A549 treated with Hydrocortisone at 1 μM for 4 hours (cell line): ENCODE data around the gene IL20. TPM values are rescaled to one million over a fixed set of nuclear protein-coding genes. Genes with fewer than 3 reads are reported as not detected.

ENCODE experiments used
- total RNA-seq: library from RNA; stranded (reverse); fragments of 200-300 nt; extraction: Qiagen RNA extraction; gene quantifications from 5 replicates; pipeline ENCODE4 v1.2.3, GENCODE V29; 2022

The IL20 gene
- not detected in 5 replicates for total RNA-seq

GRCh38 chr1:206864939-206865671 is at the start of gene IL20:
Gene IL20, plus strand, starts transcription at chr1:206865623. Its CDS starts 230 bp downstream, at chr1:206865853.

GRCh38 chr1:206897175-206897574 is 31.8 kb downstream of the IL20 start, which contains the start of gene IL24:
Gene IL24, plus strand, starts transcription at chr1:206897443. Its CDS starts 390 bp downstream, at chr1:206897833.

Other genes starting within 250 kb of the IL20 start
- 8.4 to 11.7 TPM (median 9.7 TPM) in 5 replicates for gene DYRK3, start 230.1 kb upstream of the IL20 start, total RNA-seq
- 78.9 to 90.6 TPM (median 89.4 TPM) in 5 replicates for gene MAPKAPK2, start 180.7 kb upstream of the IL20 start, total RNA-seq
- gene IL19, start 94.8 kb upstream of the IL20 start, total RNA-seq: not detected in 5 replicates
- gene IL10, start 93.1 kb upstream of the IL20 start, total RNA-seq: not detected in 5 replicates
- 0.25 to 0.61 TPM (median 0.54 TPM) in 5 replicates for gene IL24, start 31.8 kb downstream of the IL20 start, total RNA-seq
- gene FCMR, start 56.3 kb downstream of the IL20 start, total RNA-seq: 3.4 to 7.7 TPM (median 5.1 TPM) in 5 replicates
- 0.01 to 0.05 TPM (median 0.03 TPM) in 3 of 5 replicates, not detected in the others for gene PIGR, start 80.8 kb downstream of the IL20 start, total RNA-seq
- gene FCAMR, start 104.8 kb downstream of the IL20 start, total RNA-seq: 0.08 TPM in 1 of 5 replicates, not detected in the others
- 5.6 to 6.9 TPM (median 6.0 TPM) in 5 replicates for gene C1orf116, start 167.1 kb downstream of the IL20 start, total RNA-seq
- 6.3 to 9.6 TPM (median 7.7 TPM) in 5 replicates for gene YOD1, start 185.6 kb downstream of the IL20 start, total RNA-seq
- 5.3 to 8.1 TPM (median 5.7 TPM) in 5 replicates for gene PFKFB2, start 187.7 kb downstream of the IL20 start, total RNA-seq
- gene C4BPB, start 223.2 kb downstream of the IL20 start, total RNA-seq: 1.1 to 2.2 TPM (median 1.4 TPM) in 5 replicates
- 0.45 to 0.99 TPM (median 0.53 TPM) in 5 replicates for gene C4BPA, start 238.6 kb downstream of the IL20 start, total RNA-seq